Measurements from ENCODE around the gene NFASC. TPM values are rescaled to one million over a fixed set of nuclear protein-coding genes. Genes with fewer than 3 reads are reported as not detected.

NFASC gene
- total and polyA plus RNA-seq, 2 donors (not counting 3 experiments of a cell fraction or from before 2014, with no cell fraction given), result not detected

DNA sequence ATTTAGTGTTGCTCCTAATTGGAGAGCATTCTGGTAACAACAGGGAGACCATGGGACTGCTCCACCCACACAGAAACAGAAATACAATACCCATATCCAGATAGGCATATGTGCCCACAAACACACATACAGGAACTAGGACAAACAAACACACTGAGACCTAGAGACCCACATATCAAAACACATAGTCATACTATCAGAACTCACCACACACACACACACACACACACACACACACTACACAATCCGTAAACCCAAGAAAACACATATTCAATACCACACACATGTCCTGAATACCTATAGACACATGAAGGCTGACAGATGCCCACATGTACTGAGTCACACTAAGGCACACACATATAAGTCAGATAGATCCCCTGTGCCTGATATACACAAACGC, 3.5 kb upstream of the NFASC start:
- no peak for FAIRE-seq
- Histone ChIP-seq H3K4me3 (replicated peaks in 1 of 3; ENCODE audit: insufficient read depth in 1 of 3, low read depth in 1 of 3, low read length in 3 of 3) (no peak overlapping the region), H2AFZ (ENCODE audit: low read depth, low read length) (no peak overlapping the region), H3K9me3 (replicated peaks; ENCODE audit: control insufficient read depth, insufficient read depth, low read length) (no peaks in the 10 kb centered on the region), H3K27me3 (ENCODE audit: control insufficient read depth in 2 of 2, insufficient read depth in 2 of 2, low read length in 2 of 2) (no peaks in the 10 kb centered on the region), H3K4me1 (ENCODE audit: control insufficient read depth, extremely low read depth, insufficient read depth, low read length) (no peaks in the 10 kb centered on the region), H3K36me3 (ENCODE audit: control insufficient read depth in 2 of 2, extremely low read depth in 1 of 2, insufficient read depth in 2 of 2, low read length in 2 of 2) (no peaks in the 10 kb centered on the region), H3K4me2 (ENCODE audit: insufficient read depth, low read length) (no peak overlapping the region), H3K27ac (ENCODE audit: insufficient read depth, low read depth, low read length) (no peak overlapping the region), H3K79me2 (ENCODE audit: control insufficient read depth, insufficient read depth, low read length) (no peaks in the 10 kb centered on the region), H4K20me1 (replicated peaks; ENCODE audit: control insufficient read depth, extremely low read depth, insufficient read depth, low read length) (no peaks in the 10 kb centered on the region), H3K9me1 (replicated peaks; ENCODE audit: control insufficient read depth, extremely low read depth, insufficient read depth, low read length) (no peaks in the 10 kb centered on the region), H3K9ac (replicated peaks; ENCODE audit: extremely low read depth, insufficient read depth, low read length) (no peak overlapping the region)
- ChIA-PET POLR2A (no interaction called here), CTCF (no interaction called here)
- DNase-seq (ENCODE audit: low read depth, low spot score), result no peak
- dilution Hi-C loops (cut with MboI; ENCODE audit: extremely low pct_ligation_motif_present, low sequenced_read_pairs), result no loop called here
- TF ChIP-seq JUN (IDR thresholded peaks at IDR 0.05; ENCODE audit: borderline replicate concordance, insufficient read depth, insufficient read length, low read depth) (no peak), FOS (IDR thresholded peaks at IDR 0.05; ENCODE audit: borderline replicate concordance, insufficient read depth, low read length) (no peak), POLR2AphosphoS5 (IDR thresholded peaks at IDR 0.05; ENCODE audit: insufficient read depth, low read depth, low read length) (no peak), POLR2A (IDR thresholded peaks at IDR 0.05; ENCODE audit: low read depth, low read length) (no peak), EZH2 (IDR thresholded peaks at IDR 0.05; ENCODE audit: borderline replicate concordance, low read depth, low read length, severe bottlenecking) (no peak), MYC (IDR thresholded peaks at IDR 0.05; ENCODE audit: low read depth, low read length) (no peak), GATA2 (IDR thresholded peaks at IDR 0.05; ENCODE audit: insufficient read depth, insufficient read length, low read depth, low read length) (no peak)
- TF ChIP-seq, protein P1, sequence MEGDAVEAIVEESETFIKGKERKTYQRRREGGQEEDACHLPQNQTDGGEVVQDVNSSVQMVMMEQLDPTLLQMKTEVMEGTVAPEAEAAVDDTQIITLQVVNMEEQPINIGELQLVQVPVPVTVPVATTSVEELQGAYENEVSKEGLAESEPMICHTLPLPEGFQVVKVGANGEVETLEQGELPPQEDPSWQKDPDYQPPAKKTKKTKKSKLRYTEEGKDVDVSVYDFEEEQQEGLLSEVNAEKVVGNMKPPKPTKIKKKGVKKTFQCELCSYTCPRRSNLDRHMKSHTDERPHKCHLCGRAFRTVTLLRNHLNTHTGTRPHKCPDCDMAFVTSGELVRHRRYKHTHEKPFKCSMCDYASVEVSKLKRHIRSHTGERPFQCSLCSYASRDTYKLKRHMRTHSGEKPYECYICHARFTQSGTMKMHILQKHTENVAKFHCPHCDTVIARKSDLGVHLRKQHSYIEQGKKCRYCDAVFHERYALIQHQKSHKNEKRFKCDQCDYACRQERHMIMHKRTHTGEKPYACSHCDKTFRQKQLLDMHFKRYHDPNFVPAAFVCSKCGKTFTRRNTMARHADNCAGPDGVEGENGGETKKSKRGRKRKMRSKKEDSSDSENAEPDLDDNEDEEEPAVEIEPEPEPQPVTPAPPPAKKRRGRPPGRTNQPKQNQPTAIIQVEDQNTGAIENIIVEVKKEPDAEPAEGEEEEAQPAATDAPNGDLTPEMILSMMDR (IDR thresholded peaks at IDR 0.05; ENCODE audit: extremely low read depth in 1 of 2, insufficient read depth in 1 of 2, low read depth in 1 of 2, low read length in 2 of 2), result no peak
- TF ChIP-seq, protein P2, sequence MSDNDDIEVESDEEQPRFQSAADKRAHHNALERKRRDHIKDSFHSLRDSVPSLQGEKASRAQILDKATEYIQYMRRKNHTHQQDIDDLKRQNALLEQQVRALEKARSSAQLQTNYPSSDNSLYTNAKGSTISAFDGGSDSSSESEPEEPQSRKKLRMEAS (IDR thresholded peaks at IDR 0.05; ENCODE audit: insufficient read depth, insufficient read length), result no peak
- BruUV-seq (replicated peaks), result no TSS peak
- intact Hi-C loops (cut with micrococcal nuclease), result no loop called here
